GM12878 (cell line): ENCODE measurements around the gene TTC38. TPM values are rescaled to one million over a fixed set of nuclear protein-coding genes. Genes with fewer than 3 reads are reported as not detected.

Source experiments
- ATF7 ChIP-seq: fragments of 450-650 bp; IDR thresholded peaks from 2 replicates; pipeline ENCODE4 v1.6.1; 2016; ENCODE audit warnings: low read depth, mild to moderate bottlenecking
- CHD4 ChIP-seq: fragments of 200-600 bp; sonication (generic); IDR thresholded peaks from 2 replicates; pipeline ENCODE4 v1.6.1; 2016; ENCODE audit warnings: mild to moderate bottlenecking
- NFYA ChIP-seq: IDR thresholded peaks from 2 replicates; pipeline ENCODE4 v1.6.1; 2011; ENCODE audit warnings: low read depth, mild to moderate bottlenecking, low read length, improper control_type of control experiment, borderline replicate concordance
- RUNX3 ChIP-seq: IDR thresholded peaks from 2 replicates; pipeline ENCODE4 v1.6.1; 2012; ENCODE audit warnings: low read length, inconsistent platforms
- STAT3 ChIP-seq: IDR thresholded peaks from 2 replicates; pipeline ENCODE4 v1.6.1; 2011; ENCODE audit warnings: low read depth, low read length, improper control_type of control experiment
- ZBTB11 ChIP-seq: fragments of 450-650 bp; formaldehyde crosslinking; IDR thresholded peaks from 2 replicates; pipeline ENCODE4 v1.5.0; 2022; ENCODE audit warnings: mild to moderate bottlenecking, missing genetic modification characterization
- ZNF687 ChIP-seq: fragments of 450-650 bp; IDR thresholded peaks from 2 replicates; pipeline ENCODE4 v1.6.1; 2017; ENCODE audit warnings: mild to moderate bottlenecking, moderate library complexity
- polyA plus RNA-seq, 11 experiments: library from polyadenylated mRNA; depleted of rRNA in 4 of 11; unstranded in 6 of 11; stranded (reverse) in 5 of 11; fragments of >200 nt; fragmentation: Nextera tagmentation in 4 of 11; fragmentation: Illumina TruSeq in 1 of 11; extraction: Ambion mirVana in 4 of 11; extraction: Trizol in 1 of 11; gene quantifications; 1 replicate in 1 of 11; 2 replicates in 10 of 11; pipeline versions ENCODE4 v1.2.1 to v1.2.3, GENCODE V29; 2011 to 2016; ENCODE audit warnings: inconsistent platforms in 2 of 11, missing spikeins in 2 of 11, low read depth in 1 of 11
- total RNA-seq, 4 experiments: library from RNA; depleted of rRNA in 3 of 4; stranded (reverse); fragments of >200 nt in 3 of 4; fragmentation: Illumina TruSeq in 1 of 4; extraction: Trizol in 1 of 4; gene quantifications; 2 replicates each; pipeline versions ENCODE4 v1.2.1 to v1.2.3, GENCODE V29; 2013 to 2021

Gene TTC38
- total and polyA plus RNA-seq, 10 of the 15 experiments (the other 5 are each of a cell fraction or from before 2014, with no cell fraction given) = 0.58 to 39.9 (median 13.0) TPM

- TF ChIP-seq NFYA (no peak), ATF7 (no peak), ZBTB11 (no peak), CHD4 (no peak), STAT3 (no peak), ZNF687 (no peak), RUNX3 (no peak)
- TF ChIP-seq, all 136 proteins: peak for 0
These were observed 62.6 kb downstream of the TTC38 start (continued) for GRCh38 chr22:46330426-46330825.
